PC-3 (cell line): ENCODE measurements around the gene HRH3. TPM values are rescaled to one million over a fixed set of nuclear protein-coding genes. Genes with fewer than 3 reads are reported as not detected.

ENCODE experiments used
- ATAC-seq: fragments of 200-7000 bp; cut with Tn5 transposase; 2 replicates; pipeline ENCODE4 v1.9.1; 2020; ENCODE audit warnings: mild to moderate bottlenecking, moderate library complexity
- BruUV-seq: library from RNA; stranded (reverse); fragments of 400-500 nt; replicated peaks from 2 replicates; lab custom pipeline; 2021; lab: Mats Ljungman, UMichigan
- CTCF ChIA-PET: fragments of 300-600 bp; sonication (Branson Sonifier 250); formaldehyde crosslinking; loops from one replicate; lab custom pipeline; 2022; ENCODE audit warnings: antibody characterized with exemption; lab: Charles Lee
- POLR2A ChIA-PET: fragments of 300-600 bp; sonication (Branson Sonifier 250); formaldehyde crosslinking; loops from one replicate; lab custom pipeline; 2022; ENCODE audit warnings: antibody characterized with exemption; ENCODE audit not compliant: unreplicated experiment; lab: Charles Lee
- DNase-seq: peaks from one replicate; pipeline ENCODE4 v3.0.0-alpha.2; 2015
- H2AFZ ChIP-seq: fragments of 300-600 bp; sonication (generic); 2 replicates; pipeline ENCODE4 v1.6.0; 2016; ENCODE audit warnings: antibody characterized with exemption, low read length
- H3F3A ChIP-seq: fragments of 300-600 bp; sonication (generic); one replicate; pipeline ENCODE4 v1.6.0; 2017; ENCODE audit warnings: antibody characterized with exemption, low read length, control low read depth, mild to moderate bottlenecking; ENCODE audit not compliant: unreplicated experiment
- H3K27ac ChIP-seq: fragments of 300-600 bp; sonication (generic); 2 replicates; pipeline ENCODE4 v1.5.1; 2016; ENCODE audit warnings: mild to moderate bottlenecking, low read length
- H3K27me3 ChIP-seq: fragments of 300-600 bp; sonication (generic); 2 replicates; pipeline ENCODE4 v1.6.1; 2016; ENCODE audit warnings: low read length, mixed read lengths
- H3K36me3 ChIP-seq: fragments of 300-600 bp; sonication (generic); 2 replicates; pipeline ENCODE4 v1.6.1; 2016; ENCODE audit warnings: low read depth, mixed run types, low read length, mixed read lengths
- H3K4me1 ChIP-seq: fragments of 300-600 bp; sonication (generic); 2 replicates; pipeline ENCODE4 v1.5.1; 2016; ENCODE audit warnings: low read length; ENCODE audit not compliant: insufficient read depth
- H3K4me2 ChIP-seq: fragments of 300-600 bp; sonication (generic); 2 replicates; pipeline ENCODE4 v1.6.0; 2016; ENCODE audit warnings: low read length
- H3K4me3 ChIP-seq: fragments of 300-600 bp; sonication (generic); 2 replicates; pipeline ENCODE4 v1.5.1; 2016; ENCODE audit warnings: mild to moderate bottlenecking, low read length, mixed read lengths
- H3K79me2 ChIP-seq: fragments of 300-600 bp; sonication (generic); 2 replicates; pipeline ENCODE4 v1.6.1; 2017; ENCODE audit warnings: low read length, mixed read lengths
- H3K9ac ChIP-seq: fragments of 300-600 bp; sonication (generic); 2 replicates; pipeline ENCODE4 v1.6.0; 2016; ENCODE audit warnings: mild to moderate bottlenecking, low read length
- H3K9me2 ChIP-seq: fragments of 300-600 bp; sonication (generic); replicated peaks from 2 replicates; pipeline ENCODE4 v1.6.1; 2016; ENCODE audit warnings: mixed run types, low read length, mixed read lengths
- H3K9me3 ChIP-seq: fragments of 300-600 bp; sonication (generic); 2 replicates; pipeline ENCODE4 v1.6.1; 2016; ENCODE audit warnings: low read length, mixed read lengths
- H4K20me1 ChIP-seq: fragments of 300-600 bp; sonication (generic); 2 replicates; pipeline ENCODE4 v1.6.1; 2016; ENCODE audit warnings: low read length, mixed read lengths
- EZH2 ChIP-seq: fragments of 300-600 bp; sonication (generic); IDR thresholded peaks from one replicate; pipeline ENCODE4 v1.6.1; 2017; ENCODE audit warnings: antibody characterized with exemption, mild to moderate bottlenecking, low read length; ENCODE audit not compliant: unreplicated experiment
- EZH2phosphoT487 ChIP-seq: fragments of 300-600 bp; sonication (generic); IDR thresholded peaks from 2 replicates; pipeline ENCODE4 v1.6.1; 2018; ENCODE audit warnings: mild to moderate bottlenecking, antibody characterized with exemption, low read length, borderline replicate concordance
- intact Hi-C: fragments of 100-400 bp; cut with micrococcal nuclease; formaldehyde crosslinking; loops from 2 replicates; pipeline ENCODE4 v1.9.0; 2023
- total RNA-seq: library from RNA; depleted of rRNA; stranded (reverse); fragments of >200 nt; gene quantifications from 2 replicates; pipeline ENCODE4 v1.2.3, GENCODE V29; 2014
- TF ChIP-seq, protein P1 (sequence below): fragments of 300-600 bp; sonication (generic); conservative IDR thresholded peaks from 2 replicates; pipeline ENCODE4 v1.5.1; 2017; ENCODE audit warnings: antibody characterized with exemption, low read depth, mild to moderate bottlenecking, low read length

The HRH3 gene
- total RNA-seq, 1 experiment from 2014 or later, result not detected

DNA sequence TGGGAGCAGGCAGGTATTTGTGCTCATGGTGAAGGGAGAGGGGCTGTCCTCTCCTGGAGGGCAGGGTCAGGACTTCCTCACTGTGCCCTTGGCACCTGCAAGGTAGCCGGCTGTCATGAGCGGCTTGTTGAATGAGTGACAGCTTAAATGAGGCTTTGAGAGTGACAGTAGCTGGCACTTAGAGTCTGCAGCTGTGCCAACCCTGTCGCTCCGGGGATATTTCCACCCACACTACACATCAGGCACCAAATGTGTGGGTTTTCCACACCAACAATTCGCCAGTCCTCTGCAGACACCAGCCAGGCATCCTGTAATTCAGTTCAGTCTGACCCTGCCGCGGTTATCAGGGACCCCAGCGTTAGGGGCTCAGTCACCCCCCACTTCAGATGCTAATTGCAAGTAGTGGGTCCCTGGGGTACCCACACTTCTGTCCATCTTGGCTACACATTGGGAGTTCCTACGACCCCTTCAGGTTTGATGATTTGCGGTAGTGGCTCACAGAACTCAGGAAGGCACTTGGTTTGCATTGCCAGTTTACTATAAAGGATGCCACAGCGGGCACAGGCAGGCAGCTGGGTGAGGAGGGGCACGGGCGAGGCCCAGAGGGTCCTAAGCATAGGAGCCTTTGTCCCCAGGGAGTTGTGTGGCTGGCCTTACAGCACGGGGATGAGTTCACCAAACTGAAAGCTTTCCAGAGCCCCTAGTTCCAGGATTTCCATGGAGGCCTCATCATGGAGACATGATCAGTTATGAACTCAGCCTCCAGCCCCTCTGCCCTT lies 28.1 kb downstream of the HRH3 start:
- H3K9me2 ChIP-seq, result no peaks in the 10 kb centered on the region
- TF ChIP-seq EZH2, result no peak
- TF ChIP-seq EZH2phosphoT487, result no peak
- TF ChIP-seq, protein P1, sequence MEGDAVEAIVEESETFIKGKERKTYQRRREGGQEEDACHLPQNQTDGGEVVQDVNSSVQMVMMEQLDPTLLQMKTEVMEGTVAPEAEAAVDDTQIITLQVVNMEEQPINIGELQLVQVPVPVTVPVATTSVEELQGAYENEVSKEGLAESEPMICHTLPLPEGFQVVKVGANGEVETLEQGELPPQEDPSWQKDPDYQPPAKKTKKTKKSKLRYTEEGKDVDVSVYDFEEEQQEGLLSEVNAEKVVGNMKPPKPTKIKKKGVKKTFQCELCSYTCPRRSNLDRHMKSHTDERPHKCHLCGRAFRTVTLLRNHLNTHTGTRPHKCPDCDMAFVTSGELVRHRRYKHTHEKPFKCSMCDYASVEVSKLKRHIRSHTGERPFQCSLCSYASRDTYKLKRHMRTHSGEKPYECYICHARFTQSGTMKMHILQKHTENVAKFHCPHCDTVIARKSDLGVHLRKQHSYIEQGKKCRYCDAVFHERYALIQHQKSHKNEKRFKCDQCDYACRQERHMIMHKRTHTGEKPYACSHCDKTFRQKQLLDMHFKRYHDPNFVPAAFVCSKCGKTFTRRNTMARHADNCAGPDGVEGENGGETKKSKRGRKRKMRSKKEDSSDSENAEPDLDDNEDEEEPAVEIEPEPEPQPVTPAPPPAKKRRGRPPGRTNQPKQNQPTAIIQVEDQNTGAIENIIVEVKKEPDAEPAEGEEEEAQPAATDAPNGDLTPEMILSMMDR, result no peak
- no peak overlapping the region for H3K27ac ChIP-seq
- no peaks in the 10 kb centered on the region for H4K20me1 ChIP-seq
- peaks cover 18% of the 10 kb centered on the region; the same call in 1 of the 2 replicates for H3K36me3 ChIP-seq
- H3K27me3 ChIP-seq, result no peaks in the 10 kb centered on the region
- ChIA-PET POLR2A (no interaction called here), CTCF (no interaction called here)
- no peak overlapping the region for H3K4me3 ChIP-seq
- ATAC-seq (no peak), DNase-seq (no peak)
- H3K9ac ChIP-seq, result no peak overlapping the region
- no peak overlapping the region for H3K4me2 ChIP-seq
- H3F3A ChIP-seq, result no peaks in the 10 kb centered on the region
- no TSS peak for BruUV-seq
- peaks cover 38% of the 10 kb centered on the region for H3K79me2 ChIP-seq
- H3K4me1 ChIP-seq, result no peaks in the 10 kb centered on the region; the same call in 1 of the 2 replicates
- H2AFZ ChIP-seq, result no peak overlapping the region
- no peaks in the 10 kb centered on the region for H3K9me3 ChIP-seq
- intact Hi-C loops, result no loop called here

DNA sequence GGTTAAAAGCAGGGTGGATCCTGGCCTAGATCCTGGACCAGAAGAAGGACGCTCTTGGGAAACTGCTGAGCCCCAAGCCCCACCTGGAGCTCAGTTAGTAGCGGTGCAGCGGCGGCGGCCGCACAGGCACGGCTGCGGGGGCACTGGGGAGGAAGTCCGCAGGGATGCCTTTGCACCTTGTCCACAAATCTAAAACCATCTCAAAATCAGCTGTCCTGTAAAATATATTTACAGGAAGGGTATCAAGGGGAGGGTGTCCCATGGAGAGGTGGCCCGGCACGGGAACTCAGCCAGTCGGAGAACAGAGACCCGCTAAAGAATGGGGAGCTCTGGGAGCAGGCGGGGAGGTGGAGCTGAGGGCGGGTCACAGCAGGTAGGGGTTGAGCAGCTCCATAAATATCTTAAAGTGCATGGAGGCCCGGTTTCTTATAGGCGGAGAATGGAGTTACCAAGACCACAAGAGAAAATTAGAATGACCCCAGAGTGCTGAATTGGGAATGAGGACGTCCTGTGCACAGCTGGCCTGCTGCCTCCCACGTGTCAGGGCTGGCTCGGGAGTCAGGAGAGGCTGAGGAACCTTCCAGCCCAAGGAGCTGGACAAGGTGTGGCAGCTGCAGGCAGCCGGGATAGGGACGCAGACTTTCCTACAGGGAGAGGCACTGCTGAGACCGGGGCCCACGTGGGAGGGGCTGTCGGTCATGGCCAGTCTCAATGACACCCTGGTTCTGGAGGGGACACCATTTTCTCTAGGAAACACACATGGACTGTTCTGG lies 29.3 kb downstream of the HRH3 start:
- Histone ChIP-seq H3K4me2 (no peak overlapping the region), H3K9me3 (no peaks in the 10 kb centered on the region), H3K4me1 (no peaks in the 10 kb centered on the region; the same call in 1 of the 2 replicates), H3K27ac (no peak overlapping the region), H3K36me3 (peaks cover 18% of the 10 kb centered on the region; the same call in 1 of the 2 replicates), H3K9ac (no peak overlapping the region), H3K4me3 (no peak overlapping the region), H3K79me2 (peaks cover 50% of the 10 kb centered on the region), H2AFZ (no peak overlapping the region), H3K27me3 (no peaks in the 10 kb centered on the region), H3F3A (no peaks in the 10 kb centered on the region), H4K20me1 (no peaks in the 10 kb centered on the region), H3K9me2 (no peaks in the 10 kb centered on the region)
- intact Hi-C loops, result no loop called here
- CTCF ChIA-PET, result no interaction called here
- no peak for DNase-seq
- BruUV-seq, result no TSS peak
- ATAC-seq, result no peak
- no peak for TF ChIP-seq EZH2phosphoT487
- TF ChIP-seq EZH2, result no peak
- TF ChIP-seq, protein P1, result no peak
- POLR2A ChIA-PET, result no interaction called here
